ENCODE results near the gene MAU2. TPM values are rescaled to one million over a fixed set of nuclear protein-coding genes. Genes with fewer than 3 reads are reported as not detected.

The MAU2 gene
- polyA plus RNA-seq, 4 donors, result 37.2 to 82.5 (median 49.6) TPM

- DNase-seq (ENCODE audit: low read depth in 4 of 4, low spot score in 3 of 4), result no peak
Observed at GRCh38 chr19:19406878-19407632, 86.4 kb downstream of the MAU2 start.

DNA sequence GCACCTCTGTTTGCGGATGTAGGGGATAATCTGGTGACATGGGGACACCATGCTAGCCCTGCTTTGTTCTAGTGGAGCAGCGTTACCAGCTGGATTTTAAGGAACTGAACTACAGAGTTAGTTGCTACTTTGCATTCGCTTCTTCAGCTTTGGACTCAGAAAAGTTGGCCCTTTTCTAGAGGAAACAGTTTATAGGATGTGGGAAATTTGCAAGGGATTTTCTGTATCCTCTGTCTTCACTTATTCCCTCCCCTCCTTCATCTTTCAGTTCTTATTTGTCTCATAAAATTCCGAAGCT, 87.0 kb downstream of the MAU2 start:
- DNase-seq (ENCODE audit: low read depth in 4 of 4, low spot score in 3 of 4), result no peak

Other genes with a start within 250 kb of the MAU2 start
- 10 to 100 TPM; 17.6 to 44.6 (median 27.1) TPM for gene TMEM161A, start 182.4 kb upstream of the MAU2 start, polyA plus RNA-seq (ENCODE audit: insufficient read length in 4 of 4)
- gene MEF2B, start 150.6 kb upstream of the MAU2 start, polyA plus RNA-seq (ENCODE audit: insufficient read length in 4 of 4), result 1 to 10 TPM; 1.2 to 3.3 (median 1.6) TPM
- 10 to 100 TPM; 13.3 to 24.9 (median 14.0) TPM for gene BORCS8, start 128.7 kb upstream of the MAU2 start, polyA plus RNA-seq (ENCODE audit: insufficient read length in 4 of 4)
- 10 to 100 TPM; 35.3 to 95.2 (median 58.2) TPM for gene RFXANK, start 128.6 kb upstream of the MAU2 start, polyA plus RNA-seq (ENCODE audit: insufficient read length in 4 of 4)
- gene NR2C2AP, start 117.4 kb upstream of the MAU2 start, polyA plus RNA-seq (ENCODE audit: insufficient read length in 4 of 4), result 10 to 100 TPM; 10.3 to 16.0 (median 13.3) TPM
- under 1 TPM; 0.04 to 0.14 (median 0.06) TPM for gene NCAN, start 108.9 kb upstream of the MAU2 start, polyA plus RNA-seq (ENCODE audit: insufficient read length in 4 of 4)
- gene TM6SF2, start 47.5 kb upstream of the MAU2 start, polyA plus RNA-seq (ENCODE audit: insufficient read length in 4 of 4), result 1 to 10 TPM in 3 of 4 donors, under 1 TPM in 1; 0.87 to 3.8 (median 2.5) TPM
- gene SUGP1, start 320 bp upstream of the MAU2 start, polyA plus RNA-seq (ENCODE audit: insufficient read length in 4 of 4), result 10 to 100 TPM; 34.7 to 63.1 (median 56.2) TPM
- 10 to 100 TPM; 38.3 to 53.4 (median 48.4) TPM for gene GATAD2A, start 84.8 kb downstream of the MAU2 start, polyA plus RNA-seq (ENCODE audit: insufficient read length in 4 of 4)
- 1 to 10 TPM in 3 of 4 donors, under 1 TPM in 1; 0.57 to 1.6 (median 1.2) TPM for gene TSSK6, start 194.7 kb downstream of the MAU2 start, polyA plus RNA-seq (ENCODE audit: insufficient read length in 4 of 4)
- gene NDUFA13, start 195.4 kb downstream of the MAU2 start, polyA plus RNA-seq (ENCODE audit: insufficient read length in 4 of 4), result 100 to 1,000 TPM; 161 to 320 (median 247) TPM
- 10 to 100 TPM in 1 of 4 donors, 1 to 10 TPM in 3; 4.9 to 13.0 (median 6.8) TPM for gene YJEFN3, start 208.1 kb downstream of the MAU2 start, polyA plus RNA-seq (ENCODE audit: insufficient read length in 4 of 4)
- gene CILP2, start 217.4 kb downstream of the MAU2 start, polyA plus RNA-seq (ENCODE audit: insufficient read length in 4 of 4), result under 1 TPM; 0.13 to 0.20 (median 0.16) TPM